Transverse colon (tissue), 4 donors: Measurements from ENCODE around the gene MCC.

ENCODE experiments used
- EP300 ChIP-seq: sonication (generic); formaldehyde crosslinking; IDR thresholded peaks from one replicate; pipeline ENCODE4 v1.6.1; 2017; ENCODE audit warnings: antibody characterized with exemption, low read depth
- POLR2AphosphoS5 ChIP-seq, 3 donors: sonication (generic); formaldehyde crosslinking; IDR thresholded peaks; one replicate each; pipeline ENCODE4 v1.6.1; 2016; ENCODE audit warnings: antibody characterized with exemption in 3 of 3
- TF ChIP-seq, protein P1 (sequence below), 5 experiments: fragments of 200-600 bp in 3 of 5; fragments of 450-650 bp in 2 of 5; sonication (generic) in 3 of 5; IDR thresholded peaks; 1 replicate in 2 of 5; 2 replicates in 3 of 5; pipeline ENCODE4 v1.5.1; 2016 to 2017; ENCODE audit warnings: antibody characterized with exemption in 5 of 5, inconsistent platforms in 3 of 5, mild to moderate bottlenecking in 2 of 5, moderate library complexity in 1 of 5

DNA sequence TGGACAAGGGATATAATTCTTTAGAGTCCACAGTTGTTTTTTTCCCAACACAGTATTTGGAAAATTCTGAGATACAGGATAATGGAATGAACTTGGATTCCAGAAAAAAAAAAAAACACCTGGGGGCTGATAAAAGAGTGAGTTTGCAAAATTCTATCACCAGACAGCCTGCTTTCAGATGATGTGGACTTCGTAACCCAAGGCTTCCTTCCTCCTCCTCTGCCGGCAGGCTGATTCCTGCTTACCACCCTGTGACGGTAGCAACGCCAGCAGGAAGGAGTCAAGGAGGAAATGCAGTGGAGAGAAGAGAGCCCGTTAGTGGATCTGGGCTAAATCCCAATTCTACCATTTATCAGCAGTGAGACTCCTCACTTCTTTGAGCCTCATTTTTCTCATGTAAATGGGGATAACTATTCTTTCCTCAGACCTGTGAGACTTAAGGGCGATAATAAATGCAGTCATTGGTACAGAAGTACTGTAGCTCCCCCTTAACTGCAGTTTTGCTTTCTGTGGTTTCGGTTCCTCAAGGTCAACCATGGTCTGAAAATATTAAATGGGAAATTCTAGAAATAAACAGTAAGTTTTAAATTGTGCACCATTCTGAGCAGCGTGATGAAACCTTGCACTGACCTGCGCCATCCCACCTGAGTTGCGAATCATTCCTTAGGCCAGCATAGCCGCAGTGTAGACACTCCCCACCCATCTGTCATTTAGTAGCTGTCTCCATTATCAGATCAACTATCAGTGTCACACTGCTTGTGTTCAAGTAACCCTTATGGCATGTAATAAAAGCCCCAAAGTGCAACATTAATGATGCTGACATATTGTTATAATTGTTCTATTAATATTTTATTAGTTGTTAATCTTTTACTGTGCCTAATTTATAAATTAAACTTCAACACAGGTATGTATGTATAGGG, 440.3 kb downstream of the MCC start:
- TF ChIP-seq, protein P1, sequence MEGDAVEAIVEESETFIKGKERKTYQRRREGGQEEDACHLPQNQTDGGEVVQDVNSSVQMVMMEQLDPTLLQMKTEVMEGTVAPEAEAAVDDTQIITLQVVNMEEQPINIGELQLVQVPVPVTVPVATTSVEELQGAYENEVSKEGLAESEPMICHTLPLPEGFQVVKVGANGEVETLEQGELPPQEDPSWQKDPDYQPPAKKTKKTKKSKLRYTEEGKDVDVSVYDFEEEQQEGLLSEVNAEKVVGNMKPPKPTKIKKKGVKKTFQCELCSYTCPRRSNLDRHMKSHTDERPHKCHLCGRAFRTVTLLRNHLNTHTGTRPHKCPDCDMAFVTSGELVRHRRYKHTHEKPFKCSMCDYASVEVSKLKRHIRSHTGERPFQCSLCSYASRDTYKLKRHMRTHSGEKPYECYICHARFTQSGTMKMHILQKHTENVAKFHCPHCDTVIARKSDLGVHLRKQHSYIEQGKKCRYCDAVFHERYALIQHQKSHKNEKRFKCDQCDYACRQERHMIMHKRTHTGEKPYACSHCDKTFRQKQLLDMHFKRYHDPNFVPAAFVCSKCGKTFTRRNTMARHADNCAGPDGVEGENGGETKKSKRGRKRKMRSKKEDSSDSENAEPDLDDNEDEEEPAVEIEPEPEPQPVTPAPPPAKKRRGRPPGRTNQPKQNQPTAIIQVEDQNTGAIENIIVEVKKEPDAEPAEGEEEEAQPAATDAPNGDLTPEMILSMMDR (IDR thresholded peaks at IDR 0.05), result no peak
- TF ChIP-seq POLR2AphosphoS5 (IDR thresholded peaks at IDR 0.05), result no peak
- TF ChIP-seq EP300, result no peak
